CD8-positive, alpha-beta memory T cell (primary cell): ENCODE measurements around the gene SFRP5. TPM values are rescaled to one million over a fixed set of nuclear protein-coding genes. Genes with fewer than 3 reads are reported as not detected.

ENCODE experiments used
- CTCF ChIA-PET: fragments of 350-600 bp; sonication (Branson Sonifier 250); formaldehyde crosslinking; loops from one replicate; lab custom pipeline; 2021; ENCODE audit warnings: antibody characterized with exemption; lab: Charles Lee
- POLR2A ChIA-PET: fragments of 350-600 bp; sonication (Branson Sonifier 250); formaldehyde crosslinking; loops from one replicate; lab custom pipeline; 2021; ENCODE audit warnings: antibody characterized with exemption; lab: Charles Lee
- DNase-seq, 5 donors: peaks; one replicate each; pipeline versions ENCODE4 v3.0.0 to v3.0.0-alpha.2; 2020 to 2022; ENCODE audit warnings: mixed read lengths in 1 of 5
- H3K27ac ChIP-seq: one replicate; pipeline ENCODE4 v1.7.0; 2013; ENCODE audit warnings: low read depth, mild to moderate bottlenecking, low read length, moderate library complexity
- H3K27me3 ChIP-seq: 2 replicates; pipeline ENCODE4 v1.7.0; 2013; ENCODE audit warnings: low read length, mild to moderate bottlenecking; ENCODE audit not compliant: insufficient read depth, poor library complexity, severe bottlenecking
- H3K36me3 ChIP-seq: 2 replicates; pipeline ENCODE4 v1.7.0; 2013; ENCODE audit warnings: mild to moderate bottlenecking, low read length, moderate library complexity; ENCODE audit not compliant: insufficient read depth
- H3K4me1 ChIP-seq: 2 replicates; pipeline ENCODE4 v1.7.0; 2013; ENCODE audit warnings: mild to moderate bottlenecking, low read length, moderate library complexity; ENCODE audit not compliant: insufficient read depth
- H3K4me3 ChIP-seq: 2 replicates; pipeline ENCODE4 v1.7.0; 2013; ENCODE audit warnings: mild to moderate bottlenecking, low read length
- H3K9me3 ChIP-seq: 2 replicates; pipeline ENCODE4 v1.7.0; 2013; ENCODE audit warnings: mild to moderate bottlenecking, low read length
- H3K27ac Mint-ChIP-seq, 8 donors: one replicate each; pipeline ENCODE4 v1.8.0; 2020 to 2021; ENCODE audit warnings: mixed read lengths in 8 of 8, mild to moderate bottlenecking in 6 of 8, inconsistent platforms in 3 of 8, moderate library complexity in 3 of 8
- H3K27me3 Mint-ChIP-seq, 2 donors: one replicate each; pipeline ENCODE4 v1.8.0; 2020 to 2021; ENCODE audit warnings: mixed read lengths in 2 of 2, mild to moderate bottlenecking in 1 of 2, moderate library complexity in 1 of 2
- H3K36me3 Mint-ChIP-seq, 3 donors: one replicate each; pipeline ENCODE4 v1.8.0; 2020 to 2021; ENCODE audit warnings: mixed read lengths in 3 of 3, inconsistent platforms in 1 of 3, mild to moderate bottlenecking in 1 of 3
- H3K4me1 Mint-ChIP-seq, 3 donors: one replicate each; pipeline ENCODE4 v1.8.0; 2020 to 2021; ENCODE audit warnings: mixed read lengths in 3 of 3, inconsistent platforms in 1 of 3, mild to moderate bottlenecking in 1 of 3
- H3K4me3 Mint-ChIP-seq, 7 donors: one replicate each; pipeline ENCODE4 v1.8.0; 2020 to 2021; ENCODE audit warnings: mixed read lengths in 7 of 7, mild to moderate bottlenecking in 6 of 7, moderate library complexity in 4 of 7, inconsistent platforms in 2 of 7
- H3K9me3 Mint-ChIP-seq, 5 donors: one replicate each; pipeline ENCODE4 v1.8.0; 2020 to 2022; ENCODE audit warnings: mixed read lengths in 5 of 5, mild to moderate bottlenecking in 3 of 5, moderate library complexity in 2 of 5, inconsistent platforms in 1 of 5
- polyA plus RNA-seq: library from polyadenylated mRNA; unstranded; fragments of 300-500 nt; fragmentation: Illumina TruSeq; gene quantifications from one replicate; pipeline ENCODE4 v1.2.3, GENCODE V29; 2021
- total RNA-seq, 2 experiments: library from RNA; stranded (reverse); gene quantifications; one replicate each; pipeline ENCODE4 v1.2.3, GENCODE V29; 2021

SFRP5 gene
- total and polyA plus RNA-seq, 3 experiments from 2014 or later, result 0.54 TPM; not detected in 2

GRCh38 chr10:97811958-97812357 is 40.2 kb upstream of the SFRP5 start:
- CTCF ChIA-PET, result interaction anchor here (0.9 kb wide), 1 partner anchor 57 kb away, joined by 3 read pairs; no protein-coding TSS in a partner anchor
- Histone ChIP-seq H3K27ac (no peak overlapping the region), H3K36me3 (no peaks in the 10 kb centered on the region), H3K4me1 (no peaks in the 10 kb centered on the region), H3K4me3 (no peak overlapping the region), H3K9me3 (no peaks in the 10 kb centered on the region), H3K27me3 (no peaks in the 10 kb centered on the region)
- H3K4me3 Mint-ChIP-seq, result no peak overlapping the region
- no peak for DNase-seq
- H3K27ac Mint-ChIP-seq, result no peak overlapping the region
- peaks cover 0 to 4% of the 10 kb centered on the region in 2 donors for H3K27me3 Mint-ChIP-seq
- POLR2A ChIA-PET, result no interaction called here
- no peaks in the 10 kb centered on the region for H3K36me3 Mint-ChIP-seq
- H3K9me3 Mint-ChIP-seq, result no peaks in the 10 kb centered on the region
- peaks cover 0 to 4% (median 3%) of the 10 kb centered on the region in 3 donors for H3K4me1 Mint-ChIP-seq

- H3K27ac Mint-ChIP-seq, result no peak overlapping the region
- H3K36me3 Mint-ChIP-seq, result no peaks in the 10 kb centered on the region
- Histone ChIP-seq H3K9me3 (no peaks in the 10 kb centered on the region), H3K4me1 (no peaks in the 10 kb centered on the region), H3K27ac (no peak overlapping the region), H3K4me3 (no peak overlapping the region), H3K27me3 (no peaks in the 10 kb centered on the region), H3K36me3 (no peaks in the 10 kb centered on the region)
- POLR2A ChIA-PET, result no interaction called here
- no peaks in the 10 kb centered on the region for H3K9me3 Mint-ChIP-seq
- peaks cover 0 to 4% (median 3%) of the 10 kb centered on the region in 3 donors for H3K4me1 Mint-ChIP-seq
- no peak for DNase-seq
- peaks cover 0 to 5% of the 10 kb centered on the region in 2 donors for H3K27me3 Mint-ChIP-seq
- H3K4me3 Mint-ChIP-seq, result no peak overlapping the region
- CTCF ChIA-PET, result interaction anchor here (1.0 kb wide), 1 partner anchor 59 kb away, joined by 3 read pairs; no protein-coding TSS in a partner anchor
These were observed 38.6 kb upstream of the SFRP5 start for GRCh38 chr10:97810446-97810845.

- H3K4me3 ChIP-seq, result no peak overlapping the region
- Mint-ChIP-seq H3K27ac (peak overlapping the region in 2 of 8 donors; percentile 42 to 78), H3K4me1 (peaks cover 0 to 2% (median 0%) of the 10 kb centered on the region in 3 donors), H3K27me3 (peaks cover 5 to 9% of the 10 kb centered on the region in 2 donors), H3K36me3 (no peaks in the 10 kb centered on the region), H3K4me3 (no peak overlapping the region), H3K9me3 (no peaks in the 10 kb centered on the region)
- DNase-seq, result no peak
- no peaks in the 10 kb centered on the region for H3K36me3 ChIP-seq
- no peaks in the 10 kb centered on the region for H3K4me1 ChIP-seq
- H3K27ac ChIP-seq, result no peak overlapping the region
- no peaks in the 10 kb centered on the region for H3K9me3 ChIP-seq
- CTCF ChIA-PET, result no interaction called here
- H3K27me3 ChIP-seq, result no peaks in the 10 kb centered on the region
- POLR2A ChIA-PET, result no interaction called here
These were observed 34.1 kb upstream of the SFRP5 start for GRCh38 chr10:97805949-97806348.

GRCh38 chr10:97805096-97805884 is 33.5 kb upstream of the SFRP5 start:
- no peaks in the 10 kb centered on the region for H3K36me3 Mint-ChIP-seq
- no peak overlapping the region for H3K4me3 Mint-ChIP-seq
- no peaks in the 10 kb centered on the region for H3K27me3 ChIP-seq
- H3K27me3 Mint-ChIP-seq, result peaks cover 5 to 9% of the 10 kb centered on the region in 2 donors
- POLR2A ChIA-PET, result no interaction called here
- H3K27ac Mint-ChIP-seq, result peak overlapping the region in 5 of 8 donors; percentile 12 to 78 (median 42)
- H3K36me3 ChIP-seq, result no peaks in the 10 kb centered on the region
- CTCF ChIA-PET, result no interaction called here
- DNase-seq, result peak in 1 of 5 donors; percentile 16
- H3K4me3 ChIP-seq, result no peak overlapping the region
- H3K4me1 Mint-ChIP-seq, result peaks cover 0 to 2% (median 0%) of the 10 kb centered on the region in 3 donors
- H3K4me1 ChIP-seq, result no peaks in the 10 kb centered on the region
- H3K9me3 Mint-ChIP-seq, result no peaks in the 10 kb centered on the region
- no peaks in the 10 kb centered on the region for H3K9me3 ChIP-seq
- no peak overlapping the region for H3K27ac ChIP-seq

GRCh38 chr10:97801422-97801821 is 29.6 kb upstream of the SFRP5 start:
- H3K4me3 ChIP-seq, result no peak overlapping the region
- no peak overlapping the region for H3K27ac ChIP-seq
- H3K4me1 ChIP-seq, result peaks cover 11% of the 10 kb centered on the region
- H3K27me3 ChIP-seq, result no peaks in the 10 kb centered on the region
- peaks cover 5% of the 10 kb centered on the region in 2 donors for H3K27me3 Mint-ChIP-seq
- peaks cover 19 to 21% (median 19%) of the 10 kb centered on the region in 3 donors for H3K4me1 Mint-ChIP-seq
- CTCF ChIA-PET, result interaction anchor here (1.1 to 2.6 kb wide), 2 partner anchors 9 to 68 kb away, joined by 3 to 15 read pairs; no protein-coding TSS in a partner anchor
- peaks cover 0 to 15% (median 3%) of the 10 kb centered on the region in 5 donors for H3K9me3 Mint-ChIP-seq
- no peaks in the 10 kb centered on the region for H3K9me3 ChIP-seq
- POLR2A ChIA-PET, result no interaction called here
- H3K36me3 Mint-ChIP-seq, result peaks cover 0 to 6% (median 0%) of the 10 kb centered on the region in 3 donors
- DNase-seq, result no peak
- H3K36me3 ChIP-seq, result no peaks in the 10 kb centered on the region
- no peak overlapping the region for H3K4me3 Mint-ChIP-seq
- no peak overlapping the region for H3K27ac Mint-ChIP-seq

- Histone ChIP-seq H3K36me3 (no peaks in the 10 kb centered on the region), H3K27me3 (no peaks in the 10 kb centered on the region), H3K4me3 (no peak overlapping the region), H3K27ac (no peak overlapping the region), H3K9me3 (no peaks in the 10 kb centered on the region), H3K4me1 (peaks cover 21% of the 10 kb centered on the region)
- Mint-ChIP-seq H3K27me3 (peaks cover 5% of the 10 kb centered on the region in 2 donors), H3K27ac (no peak overlapping the region), H3K9me3 (peaks cover 0 to 15% (median 3%) of the 10 kb centered on the region in 5 donors), H3K36me3 (peaks cover 0 to 6% (median 0%) of the 10 kb centered on the region in 3 donors), H3K4me3 (no peak overlapping the region), H3K4me1 (peaks cover 28 to 29% (median 29%) of the 10 kb centered on the region in 3 donors)
- ChIA-PET CTCF (interaction anchor here (1.1 to 2.6 kb wide), 2 partner anchors 8 to 69 kb away, joined by 3 to 15 read pairs; no protein-coding TSS in a partner anchor), POLR2A (no interaction called here)
- no peak for DNase-seq
These were observed 28.7 kb upstream of the SFRP5 start for GRCh38 chr10:97800474-97800873.

- Histone ChIP-seq H3K36me3 (no peaks in the 10 kb centered on the region), H3K27me3 (no peaks in the 10 kb centered on the region), H3K4me3 (no peak overlapping the region), H3K9me3 (no peaks in the 10 kb centered on the region), H3K4me1 (peaks cover 21% of the 10 kb centered on the region), H3K27ac (no peak overlapping the region)
- Mint-ChIP-seq H3K4me3 (no peak overlapping the region), H3K36me3 (peaks cover 0 to 6% (median 0%) of the 10 kb centered on the region in 3 donors), H3K4me1 (peaks cover 28 to 32% (median 30%) of the 10 kb centered on the region in 3 donors), H3K27me3 (peaks cover 5% of the 10 kb centered on the region in 2 donors), H3K27ac (no peak overlapping the region), H3K9me3 (peaks cover 0 to 15% (median 3%) of the 10 kb centered on the region in 5 donors)
- POLR2A ChIA-PET, result no interaction called here
- CTCF ChIA-PET, result interaction anchor here (0.9 kb wide), 1 partner anchor 70 kb away, joined by 3 read pairs; no protein-coding TSS in a partner anchor
- DNase-seq, result no peak
These were observed 27.3 kb upstream of the SFRP5 start for GRCh38 chr10:97798958-97799610.
